ENCODE measurements around the gene SPATA12.

DNA sequence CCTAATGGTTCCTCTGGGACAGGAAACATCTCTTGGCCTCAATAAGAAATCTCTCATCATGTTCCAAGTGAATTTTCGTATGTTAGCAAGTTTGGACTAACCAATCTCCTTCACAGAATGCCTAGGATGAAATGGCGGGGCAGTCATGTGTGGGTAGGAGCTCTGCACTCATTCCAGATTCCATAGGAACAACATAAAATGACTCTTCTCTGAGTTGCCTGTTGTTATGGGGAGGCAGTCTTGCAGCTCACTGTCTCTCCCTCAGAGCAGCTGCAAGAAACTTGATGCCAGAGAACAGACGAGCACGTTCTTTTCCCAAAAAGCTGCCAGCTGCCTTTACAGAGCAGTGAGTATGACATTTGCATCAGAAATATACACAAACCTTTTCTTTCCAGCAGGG is 34.1 kb downstream of the SPATA12 start:
- TF ChIP-seq EP300 (IDR thresholded peaks at IDR 0.05) (no peak), POLR2A (IDR thresholded peaks at IDR 0.05) (no peak)
- TF ChIP-seq, protein P1, sequence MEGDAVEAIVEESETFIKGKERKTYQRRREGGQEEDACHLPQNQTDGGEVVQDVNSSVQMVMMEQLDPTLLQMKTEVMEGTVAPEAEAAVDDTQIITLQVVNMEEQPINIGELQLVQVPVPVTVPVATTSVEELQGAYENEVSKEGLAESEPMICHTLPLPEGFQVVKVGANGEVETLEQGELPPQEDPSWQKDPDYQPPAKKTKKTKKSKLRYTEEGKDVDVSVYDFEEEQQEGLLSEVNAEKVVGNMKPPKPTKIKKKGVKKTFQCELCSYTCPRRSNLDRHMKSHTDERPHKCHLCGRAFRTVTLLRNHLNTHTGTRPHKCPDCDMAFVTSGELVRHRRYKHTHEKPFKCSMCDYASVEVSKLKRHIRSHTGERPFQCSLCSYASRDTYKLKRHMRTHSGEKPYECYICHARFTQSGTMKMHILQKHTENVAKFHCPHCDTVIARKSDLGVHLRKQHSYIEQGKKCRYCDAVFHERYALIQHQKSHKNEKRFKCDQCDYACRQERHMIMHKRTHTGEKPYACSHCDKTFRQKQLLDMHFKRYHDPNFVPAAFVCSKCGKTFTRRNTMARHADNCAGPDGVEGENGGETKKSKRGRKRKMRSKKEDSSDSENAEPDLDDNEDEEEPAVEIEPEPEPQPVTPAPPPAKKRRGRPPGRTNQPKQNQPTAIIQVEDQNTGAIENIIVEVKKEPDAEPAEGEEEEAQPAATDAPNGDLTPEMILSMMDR (IDR thresholded peaks at IDR 0.05): no peak

Measured in gastroesophageal sphincter (tissue), 3 donors.